Aorta (tissue), 5 donors: ENCODE measurements around the gene SAFB2. TPM values are rescaled to one million over a fixed set of nuclear protein-coding genes. Genes with fewer than 3 reads are reported as not detected.

ENCODE experiments used
- ATAC-seq: fragments of 200-7000 bp; cut with Tn5 transposase; one replicate; pipeline ENCODE4 v1.9.1; 2022; ENCODE audit warnings: moderate library complexity; ENCODE audit not compliant: low FRiP score
- DNase-seq, 2 donors: peaks; one replicate each; pipeline ENCODE4 v3.0.0-alpha.2; 2020
- H3K27ac ChIP-seq, 2 donors: one replicate each; pipeline ENCODE4 v1.5.1; 2013; ENCODE audit warnings: low read length in 2 of 2, mild to moderate bottlenecking in 2 of 2, moderate library complexity in 2 of 2, control low read depth in 1 of 2, inconsistent platforms in 1 of 2, low read depth in 1 of 2
- H3K27me3 ChIP-seq, 2 donors: one replicate each; pipeline ENCODE4 v1.6.1; 2013; ENCODE audit warnings: control low read depth in 1 of 2, low read length in 1 of 2, mild to moderate bottlenecking in 1 of 2, moderate library complexity in 1 of 2; ENCODE audit not compliant: insufficient read depth in 2 of 2, control insufficient read depth in 1 of 2
- H3K36me3 ChIP-seq, 2 donors: one replicate each; pipeline ENCODE4 v1.6.1; 2013; ENCODE audit warnings: control low read depth in 1 of 2, low read length in 1 of 2, mild to moderate bottlenecking in 1 of 2; ENCODE audit not compliant: insufficient read depth in 2 of 2, control insufficient read depth in 1 of 2
- H3K4me1 ChIP-seq, 2 donors: one replicate each; pipeline ENCODE4 v1.6.1; 2013; ENCODE audit warnings: low read length in 2 of 2, control low read depth in 1 of 2, mild to moderate bottlenecking in 1 of 2, moderate library complexity in 1 of 2; ENCODE audit not compliant: insufficient read depth in 2 of 2, control insufficient read depth in 1 of 2
- H3K4me3 ChIP-seq, 2 donors: one replicate each; pipeline ENCODE4 v1.5.1; 2013; ENCODE audit warnings: low read length in 2 of 2, control low read depth in 1 of 2, mild to moderate bottlenecking in 1 of 2
- H3K9me3 ChIP-seq: one replicate; pipeline ENCODE4 v1.6.1; 2013; ENCODE audit warnings: mild to moderate bottlenecking, low read length; ENCODE audit not compliant: control insufficient read depth
- WGBS, 2 donors: extraction: QIAGEN DNeasy Blood & Tissue Kit; methylation state at CpG; one replicate each; pipeline ENCODE4 v1.1.7; 2013; 5-methylcytosine and 5-hydroxymethylcytosine counted together
- intact Hi-C, 2 donors: fragments of 100-400 bp; cut with DNase I; formaldehyde crosslinking; loops; one replicate each; pipeline versions ENCODE4 v1.14.2 to v1.15.0; 2022
- polyA plus RNA-seq, 2 donors: library from polyadenylated mRNA; stranded (reverse); fragments of 200-250 nt; gene quantifications; one replicate each; pipeline ENCODE4 v1.2.3, GENCODE V29; 2013
- total RNA-seq, 2 donors: library from RNA; stranded (reverse); fragmentation: NEBNext Ultra II Directional; extraction: Animal tissue kit (Norgen Biotek cat#: 25700); gene quantifications; one replicate each; pipeline ENCODE4 v1.2.1, GENCODE V29; 2021
- donor health status: healthy with polysubstance abuse.
- donor health status: Bipolar disorder and iron deficiency.
- donor health status: DM: no; HTN: no; CAD: no.
- donor health status: DM: no; HTN: no; CAD: no.
- donor health status: DM: yes; HTN: yes; CAD: no.

Gene SAFB2
- total and polyA plus RNA-seq, 4 donors: 26.7 to 113 (median 74.7) TPM

GRCh38 chr19:5572556-5573286 is 49.9 kb downstream of the SAFB2 start:
- no peak overlapping the region for H3K27ac ChIP-seq
- no peaks in the 10 kb centered on the region for H3K27me3 ChIP-seq
- ATAC-seq (no peak), DNase-seq (no peak)
- intact Hi-C loops: no loop called here
- no peaks in the 10 kb centered on the region for H3K36me3 ChIP-seq
- no peak overlapping the region for H3K4me3 ChIP-seq
- no peaks in the 10 kb centered on the region for H3K4me1 ChIP-seq
- H3K9me3 ChIP-seq: no peaks in the 10 kb centered on the region
- WGBS, 2 donors: 85 to 87% methylated on average over 14 of the region's 14 CpGs

- no peak overlapping the region for H3K27ac ChIP-seq
- H3K27me3 ChIP-seq: no peaks in the 10 kb centered on the region
- 95 to 100% methylated on average over 3 of the region's 3 CpGs for WGBS, 2 donors
- intact Hi-C loops: no loop called here
- no peaks in the 10 kb centered on the region for H3K9me3 ChIP-seq
- no peaks in the 10 kb centered on the region for H3K36me3 ChIP-seq
- H3K4me3 ChIP-seq: no peak overlapping the region
- DNase-seq: no peak
- no peak for ATAC-seq
- H3K4me1 ChIP-seq: no peaks in the 10 kb centered on the region
These were observed 50.8 kb downstream of the SAFB2 start for GRCh38 chr19:5571777-5572176.

GRCh38 chr19:5567970-5568407 is 54.6 kb downstream of the SAFB2 start:
- DNase-seq: no peak
- WGBS, 2 donors: 19 to 46% methylated on average over 13 to 40 of the region's 40 CpGs
- no peak overlapping the region for H3K27ac ChIP-seq
- H3K36me3 ChIP-seq: no peaks in the 10 kb centered on the region
- no peak overlapping the region for H3K4me3 ChIP-seq
- H3K27me3 ChIP-seq: no peaks in the 10 kb centered on the region
- intact Hi-C loops: no loop called here
- H3K4me1 ChIP-seq: no peaks in the 10 kb centered on the region
- no peak for ATAC-seq
- H3K9me3 ChIP-seq: peaks cover under 1% of the 10 kb centered on the region

GRCh38 chr19:5567360-5567969 is 55.1 kb downstream of the SAFB2 start, which contains the start of gene TINCR:
Gene TINCR (minus strand): TSS chr19:5567953.
- Histone ChIP-seq H3K4me3 (no peak within 1 kb of the TSS), H3K27ac (no peak within 1 kb of the TSS)
- intact Hi-C loops: no loop called here

GRCh38 chr19:5564930-5565329 is 57.6 kb downstream of the SAFB2 start:
- 69 to 71% methylated on average over 7 of the region's 7 CpGs for WGBS, 2 donors
- intact Hi-C loops: no loop called here
- Histone ChIP-seq H3K36me3 (no peaks in the 10 kb centered on the region), H3K27ac (no peak overlapping the region), H3K4me3 (no peak overlapping the region), H3K9me3 (peaks cover 12% of the 10 kb centered on the region), H3K27me3 (no peaks in the 10 kb centered on the region), H3K4me1 (no peaks in the 10 kb centered on the region)
- no peak for DNase-seq
- ATAC-seq: no peak

More at GRCh38 chr19:5567360-5567969, 55.1 kb downstream of the SAFB2 start, which contains the start of gene TINCR:
- H3K36me3 ChIP-seq: no peaks in the 10 kb centered on the region
- 8 to 13% methylated on average over 27 to 63 of the region's 63 CpGs for WGBS, 2 donors
- H3K27me3 ChIP-seq: no peaks in the 10 kb centered on the region
- no peaks in the 10 kb centered on the region for H3K4me1 ChIP-seq
- ATAC-seq (no peak), DNase-seq (no peak)
- peaks cover 3% of the 10 kb centered on the region for H3K9me3 ChIP-seq

GRCh38 chr19:5563935-5564612 is 58.5 kb downstream of the SAFB2 start:
- intact Hi-C loops: no loop called here
- DNase-seq (no peak), ATAC-seq (no peak)
- no peaks in the 10 kb centered on the region for H3K4me1 ChIP-seq
- H3K27me3 ChIP-seq: no peaks in the 10 kb centered on the region
- H3K9me3 ChIP-seq: peaks cover 12% of the 10 kb centered on the region
- WGBS, 2 donors: 29 to 32% methylated on average over 14 of the region's 14 CpGs
- no peak overlapping the region for H3K4me3 ChIP-seq
- no peak overlapping the region for H3K27ac ChIP-seq
- H3K36me3 ChIP-seq: no peaks in the 10 kb centered on the region

GRCh38 chr19:5563008-5563431 is 59.6 kb downstream of the SAFB2 start:
- H3K4me1 ChIP-seq: no peaks in the 10 kb centered on the region
- H3K27me3 ChIP-seq: no peaks in the 10 kb centered on the region
- intact Hi-C loops: no loop called here
- WGBS, 2 donors: 49% methylated on average over 8 of the region's 8 CpGs
- DNase-seq (no peak), ATAC-seq (no peak)
- H3K4me3 ChIP-seq: no peak overlapping the region
- H3K27ac ChIP-seq: no peak overlapping the region
- H3K9me3 ChIP-seq: peaks cover 12% of the 10 kb centered on the region
- no peaks in the 10 kb centered on the region for H3K36me3 ChIP-seq

GRCh38 chr19:5562280-5562679 is 60.3 kb downstream of the SAFB2 start:
- H3K27me3 ChIP-seq: no peaks in the 10 kb centered on the region
- ATAC-seq (no peak), DNase-seq (no peak)
- no peaks in the 10 kb centered on the region for H3K4me1 ChIP-seq
- no peak overlapping the region for H3K4me3 ChIP-seq
- H3K27ac ChIP-seq: no peak overlapping the region
- intact Hi-C loops: no loop called here
- WGBS, 2 donors: 72 to 84% methylated on average over 7 of the region's 7 CpGs
- H3K9me3 ChIP-seq: peaks cover 12% of the 10 kb centered on the region
- H3K36me3 ChIP-seq: no peaks in the 10 kb centered on the region
